GM06990 (cell line): ENCODE results near the gene GOLGA8J.
"Not testable (repeated sequence)": the region's sequence is repeated elsewhere in the genome, so short reads cannot be mapped to it uniquely, and the experiment has no call there.

Source experiments
- DNase-seq: peaks from one replicate; pipeline ENCODE4 v3.0.0-alpha.2; 2011; ENCODE audit not compliant: insufficient read length; ENCODE audit errors: extremely low read depth
- H3K27me3 ChIP-seq: replicated peaks from 2 replicates; pipeline ENCODE4 v1.6.0; 2011; ENCODE audit warnings: low read length; ENCODE audit not compliant: control insufficient read depth, insufficient read depth
- H3K36me3 ChIP-seq: 2 replicates; pipeline ENCODE4 v1.5.1; 2011; ENCODE audit warnings: low read length; ENCODE audit not compliant: control insufficient read depth, insufficient read depth
- H3K4me3 ChIP-seq: replicated peaks from 2 replicates; pipeline ENCODE4 v1.5.1; 2011; ENCODE audit warnings: low read depth, mild to moderate bottlenecking, control low read depth, low read length
- TF ChIP-seq, protein P1 (sequence below): IDR thresholded peaks from 2 replicates; pipeline ENCODE4 v1.5.1; 2011; ENCODE audit warnings: low read length, control low read depth, mild to moderate bottlenecking, inconsistent platforms; ENCODE audit not compliant: insufficient read depth, poor library complexity, severe bottlenecking

Gene GOLGA8J, protein sequence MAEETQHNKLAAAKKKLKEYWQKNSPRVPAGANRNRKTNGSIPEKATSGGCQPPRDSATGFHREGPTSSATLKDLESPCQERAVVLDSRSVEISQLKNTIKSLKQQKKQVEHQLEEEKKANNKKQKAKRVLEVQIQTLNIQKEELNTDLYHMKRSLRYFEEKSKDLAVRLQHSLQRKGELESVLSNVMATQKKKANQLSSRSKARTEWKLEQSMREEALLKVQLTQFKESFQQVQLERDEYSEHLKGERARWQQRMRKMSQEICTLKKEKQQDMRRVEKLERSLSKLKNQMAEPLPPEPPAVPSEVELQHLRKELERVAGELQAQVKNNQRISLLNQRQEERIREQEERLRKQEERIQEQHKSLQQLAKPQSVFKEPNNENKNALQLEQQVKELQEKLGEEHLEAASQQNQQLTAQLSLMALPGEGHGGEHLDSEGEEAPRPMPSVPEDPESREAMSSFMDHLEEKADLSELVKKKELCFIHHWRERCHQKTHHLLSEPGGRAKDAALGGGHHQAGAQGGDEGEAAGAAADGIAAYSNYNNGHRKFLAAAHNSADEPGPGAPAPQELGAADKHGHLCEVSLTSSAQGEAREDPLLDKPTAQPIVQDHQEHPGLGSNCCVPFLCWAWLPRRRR

DNA sequence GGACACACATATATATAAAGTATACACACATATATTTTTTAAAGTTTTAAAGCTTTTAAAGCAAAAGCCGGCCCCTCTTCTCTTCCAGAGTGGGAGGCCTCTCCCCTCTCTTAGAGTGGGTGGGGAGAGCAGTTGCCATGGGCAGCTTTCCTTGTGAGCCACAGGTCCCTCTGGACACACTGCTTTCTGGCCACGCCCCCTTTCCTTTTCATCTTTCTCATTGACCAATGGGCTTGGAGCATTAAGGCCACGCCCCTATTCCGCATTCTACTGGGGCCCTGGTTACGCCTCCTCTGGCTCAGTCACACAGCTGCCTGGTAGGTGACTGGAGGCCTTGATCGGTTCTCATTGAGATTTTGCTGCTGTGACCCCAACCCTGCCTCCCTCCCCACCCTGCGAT is at the start of gene GOLGA8J:
Gene GOLGA8J (plus strand): TSS at position 301 of the 400 bp plus-strand sequence. CDS start 98 bp downstream, at position 399.
- not testable (repeated sequence) for DNase-seq, H3K4me3 ChIP-seq, H3K27me3 ChIP-seq, H3K36me3 ChIP-seq

DNA sequence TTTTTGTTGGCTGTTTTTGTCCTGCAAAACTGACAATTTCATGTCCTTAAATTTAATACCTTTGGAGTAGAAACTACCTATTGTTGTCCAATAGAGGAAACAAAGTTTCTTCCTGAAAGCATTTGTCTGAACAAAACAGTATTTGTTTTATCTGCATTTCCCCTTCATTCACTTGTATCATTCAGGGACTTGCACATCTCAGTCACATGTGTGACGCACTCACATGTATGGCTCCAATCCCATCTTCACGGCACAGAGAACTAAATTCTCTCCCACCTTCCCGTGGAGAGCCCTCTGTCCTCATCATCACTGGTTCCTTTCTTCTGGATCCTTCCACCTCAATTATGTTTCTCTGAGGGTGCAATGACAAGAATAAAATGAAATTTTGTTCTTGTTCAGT is 49.5 kb upstream of the GOLGA8J start:
- Histone ChIP-seq H3K36me3 (no peaks in the 10 kb centered on the region), H3K27me3 (no peaks in the 10 kb centered on the region; the same call in 1 of the 2 replicates), H3K4me3 (no peak overlapping the region)
- TF ChIP-seq, protein P1, sequence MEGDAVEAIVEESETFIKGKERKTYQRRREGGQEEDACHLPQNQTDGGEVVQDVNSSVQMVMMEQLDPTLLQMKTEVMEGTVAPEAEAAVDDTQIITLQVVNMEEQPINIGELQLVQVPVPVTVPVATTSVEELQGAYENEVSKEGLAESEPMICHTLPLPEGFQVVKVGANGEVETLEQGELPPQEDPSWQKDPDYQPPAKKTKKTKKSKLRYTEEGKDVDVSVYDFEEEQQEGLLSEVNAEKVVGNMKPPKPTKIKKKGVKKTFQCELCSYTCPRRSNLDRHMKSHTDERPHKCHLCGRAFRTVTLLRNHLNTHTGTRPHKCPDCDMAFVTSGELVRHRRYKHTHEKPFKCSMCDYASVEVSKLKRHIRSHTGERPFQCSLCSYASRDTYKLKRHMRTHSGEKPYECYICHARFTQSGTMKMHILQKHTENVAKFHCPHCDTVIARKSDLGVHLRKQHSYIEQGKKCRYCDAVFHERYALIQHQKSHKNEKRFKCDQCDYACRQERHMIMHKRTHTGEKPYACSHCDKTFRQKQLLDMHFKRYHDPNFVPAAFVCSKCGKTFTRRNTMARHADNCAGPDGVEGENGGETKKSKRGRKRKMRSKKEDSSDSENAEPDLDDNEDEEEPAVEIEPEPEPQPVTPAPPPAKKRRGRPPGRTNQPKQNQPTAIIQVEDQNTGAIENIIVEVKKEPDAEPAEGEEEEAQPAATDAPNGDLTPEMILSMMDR, result no peak
- DNase-seq, result no peak

DNA sequence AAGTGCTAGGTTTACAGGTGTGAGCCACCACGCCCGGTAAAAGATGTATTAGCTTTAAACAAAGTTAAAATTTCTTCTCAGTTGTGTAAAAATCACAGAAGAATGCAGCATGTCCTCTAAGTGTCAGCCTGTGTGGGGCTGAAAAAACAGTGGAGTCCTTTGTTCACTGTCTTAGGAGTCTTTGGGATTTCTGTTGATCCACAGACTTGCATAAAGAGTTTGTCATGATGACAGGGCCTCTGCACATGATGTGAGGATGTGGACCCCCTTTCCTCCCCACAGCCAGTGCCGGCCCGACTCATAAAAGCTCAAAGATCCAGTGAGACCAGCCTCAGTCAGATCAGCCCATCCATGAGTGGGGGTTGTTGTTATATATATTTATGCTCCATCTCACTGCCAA is 49.0 kb upstream of the GOLGA8J start:
- Histone ChIP-seq H3K27me3 (no peaks in the 10 kb centered on the region; the same call in 1 of the 2 replicates), H3K4me3 (no peak overlapping the region), H3K36me3 (no peaks in the 10 kb centered on the region)
- no peak for DNase-seq
- TF ChIP-seq, protein P1, result no peak

DNA sequence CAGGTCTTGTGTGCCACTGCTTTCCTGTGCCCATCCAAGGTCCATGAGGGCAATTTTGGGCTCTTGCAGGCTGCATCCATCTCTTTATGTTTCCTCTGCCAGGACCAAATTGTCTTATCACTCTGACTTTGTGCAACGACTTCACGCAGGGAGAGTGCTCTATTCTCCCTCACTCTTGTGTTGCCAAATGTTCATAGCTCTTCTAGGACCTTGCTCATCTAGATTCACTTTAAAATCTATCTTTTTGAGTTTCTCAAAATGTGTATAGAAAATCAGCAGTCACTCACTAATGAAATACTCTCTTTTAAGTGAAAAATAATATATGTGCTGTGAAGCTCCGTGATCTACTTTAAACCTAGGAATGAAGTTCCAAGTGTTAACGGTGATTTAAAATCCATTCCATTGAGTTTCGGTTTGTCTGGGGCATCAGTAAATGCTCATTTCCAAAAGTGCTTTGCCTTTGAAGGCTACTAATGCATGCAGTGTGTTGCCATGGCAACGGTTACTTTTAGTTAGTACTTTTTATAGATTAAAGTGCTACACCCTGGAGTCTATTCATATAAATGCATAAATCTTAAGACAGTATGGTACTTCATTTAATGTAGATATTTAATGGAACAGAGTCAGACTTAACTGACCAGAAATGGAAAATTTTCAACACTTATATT is 46.6 kb upstream of the GOLGA8J start:
- TF ChIP-seq, protein P1, result no peak
- no peak overlapping the region for H3K4me3 ChIP-seq
- H3K36me3 ChIP-seq, result no peaks in the 10 kb centered on the region
- DNase-seq, result no peak
- no peaks in the 10 kb centered on the region; the same call in 1 of the 2 replicates for H3K27me3 ChIP-seq

DNA sequence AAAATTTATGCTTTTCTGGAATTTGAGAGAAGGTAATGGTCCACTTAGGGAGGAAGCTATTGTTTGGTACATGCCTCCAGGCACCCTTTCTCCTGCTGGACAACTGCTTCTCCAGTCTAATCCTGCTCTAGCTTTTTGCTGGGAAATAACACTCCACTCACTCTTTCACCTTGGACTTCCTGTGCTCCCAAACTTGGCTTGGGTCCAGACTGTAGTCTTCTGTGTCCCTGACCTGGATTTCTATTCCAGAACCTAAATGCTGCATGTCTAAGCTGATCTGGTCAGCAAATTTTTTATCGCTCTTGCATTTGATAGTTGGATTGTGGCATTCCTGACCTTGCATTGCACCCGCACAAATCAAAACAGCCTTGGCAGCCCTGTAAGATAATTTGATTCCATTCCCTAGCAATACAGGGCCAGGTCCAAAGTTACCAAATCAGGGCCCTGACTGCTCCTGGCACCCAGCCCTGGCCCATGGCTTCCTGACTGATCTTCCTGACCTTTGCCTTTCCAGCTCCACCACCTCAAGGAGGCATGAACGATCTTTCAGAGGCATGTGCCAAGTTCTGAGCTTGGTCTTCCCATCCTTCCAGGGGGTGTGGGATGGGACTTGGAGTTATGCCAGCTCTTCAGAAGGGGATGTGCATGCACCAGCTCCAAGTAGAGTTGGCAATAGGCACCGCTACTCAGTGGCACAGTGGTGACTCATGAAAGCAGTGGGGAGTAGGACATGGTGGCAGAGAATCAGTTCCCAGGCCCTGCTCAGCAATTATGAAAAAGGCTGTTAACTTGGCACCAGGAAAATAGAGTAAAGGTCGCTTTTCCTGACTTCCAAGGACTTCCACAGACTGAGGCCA is 43.9 kb upstream of the GOLGA8J start:
- DNase-seq, result no peak

More for the DNA sequence above, 43.9 kb upstream of the GOLGA8J start:
- Histone ChIP-seq H3K27me3 (no peaks in the 10 kb centered on the region; the same call in 1 of the 2 replicates), H3K4me3 (no peak overlapping the region), H3K36me3 (no peaks in the 10 kb centered on the region)
- TF ChIP-seq, protein P1, result no peak
